GM23338 (cell line): ENCODE results near the gene IFNL3. TPM values are rescaled to one million over a fixed set of nuclear protein-coding genes. Genes with fewer than 3 reads are reported as not detected.

Source experiments
- ATAC-seq: fragments of 200-7000 bp; cut with Tn5 transposase; 3 replicates; pipeline ENCODE4 v1.9.1; 2020
- DNase-seq: peaks from one replicate; pipeline ENCODE4 v3.0.0-alpha.2; 2015; ENCODE audit warnings: low spot score
- H2AFZ ChIP-seq: fragments of 200-600 bp; sonication (generic); 2 replicates; pipeline ENCODE4 v1.8.0; 2016; ENCODE audit warnings: antibody characterized with exemption, mild to moderate bottlenecking, moderate library complexity
- H3F3A ChIP-seq: fragments of 200-600 bp; sonication (generic); replicated peaks from 2 replicates; pipeline ENCODE4 v1.8.0; 2017; ENCODE audit warnings: antibody characterized with exemption, mixed run types, low read depth
- H3K27ac ChIP-seq: fragments of 200-600 bp; sonication (generic); 2 replicates; pipeline ENCODE4 v1.6.1; 2016; ENCODE audit warnings: low read depth
- H3K27me3 ChIP-seq: fragments of 200-600 bp; sonication (generic); 2 replicates; pipeline ENCODE4 v1.8.0; 2016; ENCODE audit warnings: mild to moderate bottlenecking, mixed run types, moderate library complexity; ENCODE audit not compliant: insufficient read depth
- H3K36me3 ChIP-seq: fragments of 200-600 bp; sonication (generic); 2 replicates; pipeline ENCODE4 v1.8.0; 2016; ENCODE audit warnings: mild to moderate bottlenecking; ENCODE audit not compliant: insufficient read depth
- H3K4me1 ChIP-seq: fragments of 200-600 bp; sonication (generic); 2 replicates; pipeline ENCODE4 v1.8.0; 2016; ENCODE audit warnings: mild to moderate bottlenecking, moderate library complexity; ENCODE audit not compliant: insufficient read depth
- H3K4me2 ChIP-seq: fragments of 200-600 bp; sonication (generic); 2 replicates; pipeline ENCODE4 v1.7.1; 2017; ENCODE audit warnings: mixed run types
- H3K4me3 ChIP-seq: fragments of 200-600 bp; sonication (generic); 2 replicates; pipeline ENCODE4 v1.6.1; 2016; ENCODE audit warnings: mixed run types
- H3K79me2 ChIP-seq: fragments of 200-600 bp; sonication (generic); replicated peaks from 2 replicates; pipeline ENCODE4 v1.8.0; 2017; ENCODE audit warnings: mild to moderate bottlenecking; ENCODE audit not compliant: insufficient read depth
- H3K9me2 ChIP-seq: fragments of 200-600 bp; sonication (generic); 2 replicates; pipeline ENCODE4 v1.8.0; 2017; ENCODE audit not compliant: insufficient read depth
- H4K20me1 ChIP-seq: fragments of 200-600 bp; sonication (generic); replicated peaks from 2 replicates; pipeline ENCODE4 v1.8.0; 2017; ENCODE audit warnings: mild to moderate bottlenecking; ENCODE audit not compliant: insufficient read depth
- H3K27ac Mint-ChIP-seq: 2 replicates; pipeline ENCODE4 v1.8.0; 2020; ENCODE audit warnings: inconsistent platforms, mild to moderate bottlenecking, moderate library complexity, mixed read lengths
- H3K27me3 Mint-ChIP-seq: 3 replicates; pipeline ENCODE4 v1.8.0; 2022; ENCODE audit warnings: low read depth, mild to moderate bottlenecking, moderate library complexity, mixed read lengths, inconsistent platforms; ENCODE audit not compliant: insufficient read depth, poor library complexity
- H3K36me3 Mint-ChIP-seq: 3 replicates; pipeline ENCODE4 v1.8.0; 2021; ENCODE audit warnings: low read depth, mild to moderate bottlenecking, inconsistent platforms, moderate library complexity, mixed read lengths
- H3K4me1 Mint-ChIP-seq: 3 replicates; pipeline ENCODE4 v1.8.0; 2020; ENCODE audit warnings: mild to moderate bottlenecking, inconsistent platforms, mixed read lengths
- H3K4me3 Mint-ChIP-seq: 3 replicates; pipeline ENCODE4 v1.8.0; 2021; ENCODE audit warnings: moderate library complexity, mild to moderate bottlenecking, inconsistent platforms, mixed read lengths
- H3K9me3 Mint-ChIP-seq: 3 replicates; pipeline ENCODE4 v1.8.0; 2020; ENCODE audit warnings: moderate library complexity, mild to moderate bottlenecking, inconsistent platforms, mixed read lengths
- CREB1 ChIP-seq: fragments of 250-450 bp; sonication (Bioruptor Pico); IDR thresholded peaks from 2 replicates; pipeline ENCODE4 v1.5.0; 2020; ENCODE audit warnings: low read depth, mild to moderate bottlenecking, moderate library complexity
- EZH2 ChIP-seq: fragments of 200-600 bp; sonication (generic); IDR thresholded peaks from one replicate; pipeline ENCODE4 v1.8.0; 2017; ENCODE audit warnings: antibody characterized with exemption, mild to moderate bottlenecking, low read depth; ENCODE audit not compliant: unreplicated experiment
- EZH2phosphoT487 ChIP-seq: fragments of 200-600 bp; sonication (generic); IDR thresholded peaks from one replicate; pipeline ENCODE4 v1.8.1; 2018; ENCODE audit warnings: antibody characterized with exemption; ENCODE audit not compliant: unreplicated experiment
- JUNB ChIP-seq: IDR thresholded peaks from one replicate; pipeline ENCODE4 v1.6.1; 2016; ENCODE audit warnings: antibody characterized with exemption; ENCODE audit not compliant: unreplicated experiment
- NANOG ChIP-seq: IDR thresholded peaks from 2 replicates; pipeline ENCODE4 v1.6.1; 2016; ENCODE audit warnings: antibody characterized with exemption, borderline replicate concordance
- POLR2AphosphoS5 ChIP-seq: IDR thresholded peaks from 2 replicates; pipeline ENCODE4 v1.6.1; 2016; ENCODE audit warnings: antibody characterized with exemption, low read depth
- STAT1 ChIP-seq: IDR thresholded peaks from one replicate; pipeline ENCODE4 v1.6.1; 2016; ENCODE audit warnings: antibody characterized with exemption; ENCODE audit not compliant: unreplicated experiment
- ZNF114 ChIP-seq: fragments of 250-450 bp; sonication (Bioruptor Pico); IDR thresholded peaks from 2 replicates; pipeline ENCODE4 v1.5.0; 2020; ENCODE audit warnings: mild to moderate bottlenecking, moderate library complexity
- ZNF331 ChIP-seq: fragments of 250-450 bp; sonication (Bioruptor Pico); IDR thresholded peaks from 2 replicates; pipeline ENCODE4 v1.5.0; 2020; ENCODE audit warnings: low read depth, mild to moderate bottlenecking, moderate library complexity
- polyA plus RNA-seq: library from polyadenylated mRNA; unstranded; fragments of >200 nt; fragmentation: Nextera tagmentation; extraction: Ambion mirVana; gene quantifications from 2 replicates; pipeline ENCODE4 v1.2.1, GENCODE V29; 2016
- total RNA-seq: library from RNA; depleted of rRNA; stranded (reverse); fragments of >200 nt; shearing (Covaris generic); gene quantifications from 2 replicates; pipeline ENCODE4 v1.2.3, GENCODE V29; 2014
- TF ChIP-seq, protein P1 (sequence below), 2 experiments: fragments of 200-600 bp in 1 of 2; sonication (generic) in 1 of 2; conservative IDR thresholded peaks; 2 replicates each; pipeline versions ENCODE4 v1.5.1 to v1.6.1; 2016 to 2017; ENCODE audit warnings: antibody characterized with exemption in 2 of 2, low read depth in 2 of 2, mild to moderate bottlenecking in 2 of 2, moderate library complexity in 1 of 2
- TF ChIP-seq, protein P2 (sequence below): IDR thresholded peaks from one replicate; pipeline ENCODE4 v1.6.1; 2018; ENCODE audit warnings: antibody characterized with exemption; ENCODE audit not compliant: unreplicated experiment
- TF ChIP-seq, protein P3 (sequence below): IDR thresholded peaks from 2 replicates; pipeline ENCODE4 v1.6.1; 2016; ENCODE audit warnings: antibody characterized with exemption
- TF ChIP-seq, protein P4 (sequence below): fragments of 250-450 bp; sonication (Bioruptor Pico); IDR thresholded peaks from 2 replicates; pipeline ENCODE4 v1.5.0; 2020; ENCODE audit warnings: mild to moderate bottlenecking, moderate library complexity

The IFNL3 gene
- total and polyA plus RNA-seq, 2 experiments from 2014 or later: not detected

DNA sequence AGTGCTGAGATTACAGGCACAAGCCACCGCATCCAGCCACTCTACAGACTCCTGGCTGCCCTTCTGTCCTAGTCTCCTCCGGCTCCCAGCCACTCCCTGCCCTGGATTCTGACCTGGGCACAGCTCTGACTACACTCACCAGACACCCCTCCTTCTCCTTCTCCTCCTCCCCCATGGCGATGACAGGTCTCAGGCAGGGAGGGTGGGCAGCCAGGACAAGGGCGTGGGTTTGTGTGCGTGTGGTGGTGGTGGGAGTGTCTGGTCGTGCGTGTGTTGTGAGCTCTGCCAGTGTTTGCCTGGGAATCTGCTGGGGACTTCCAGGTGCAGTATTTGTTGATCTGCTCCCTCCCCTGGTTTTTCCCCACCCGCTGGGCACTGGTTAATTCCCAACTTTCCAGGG, 51.0 kb downstream of the IFNL3 start:
- Mint-ChIP-seq H3K9me3 (peaks cover 3% of the 10 kb centered on the region), H3K4me1 (peaks cover 21% of the 10 kb centered on the region), H3K27me3 (peaks cover 32% of the 10 kb centered on the region), H3K36me3 (no peaks in the 10 kb centered on the region; the same call in 2 of the 3 replicates), H3K27ac (no peak overlapping the region), H3K4me3 (no peak overlapping the region)
- ATAC-seq (no peak), DNase-seq (no peak)
- Histone ChIP-seq H2AFZ (no peak overlapping the region), H3K27me3 (peaks cover 28% of the 10 kb centered on the region), H3K4me2 (no peak overlapping the region), H3K4me3 (no peak overlapping the region), H4K20me1 (no peaks in the 10 kb centered on the region), H3F3A (no peaks in the 10 kb centered on the region), H3K9me2 (no peaks in the 10 kb centered on the region), H3K27ac (no peak overlapping the region), H3K4me1 (peaks cover 6% of the 10 kb centered on the region), H3K79me2 (no peaks in the 10 kb centered on the region), H3K36me3 (no peaks in the 10 kb centered on the region)
- no peak for TF ChIP-seq STAT1
- TF ChIP-seq, protein P1, sequence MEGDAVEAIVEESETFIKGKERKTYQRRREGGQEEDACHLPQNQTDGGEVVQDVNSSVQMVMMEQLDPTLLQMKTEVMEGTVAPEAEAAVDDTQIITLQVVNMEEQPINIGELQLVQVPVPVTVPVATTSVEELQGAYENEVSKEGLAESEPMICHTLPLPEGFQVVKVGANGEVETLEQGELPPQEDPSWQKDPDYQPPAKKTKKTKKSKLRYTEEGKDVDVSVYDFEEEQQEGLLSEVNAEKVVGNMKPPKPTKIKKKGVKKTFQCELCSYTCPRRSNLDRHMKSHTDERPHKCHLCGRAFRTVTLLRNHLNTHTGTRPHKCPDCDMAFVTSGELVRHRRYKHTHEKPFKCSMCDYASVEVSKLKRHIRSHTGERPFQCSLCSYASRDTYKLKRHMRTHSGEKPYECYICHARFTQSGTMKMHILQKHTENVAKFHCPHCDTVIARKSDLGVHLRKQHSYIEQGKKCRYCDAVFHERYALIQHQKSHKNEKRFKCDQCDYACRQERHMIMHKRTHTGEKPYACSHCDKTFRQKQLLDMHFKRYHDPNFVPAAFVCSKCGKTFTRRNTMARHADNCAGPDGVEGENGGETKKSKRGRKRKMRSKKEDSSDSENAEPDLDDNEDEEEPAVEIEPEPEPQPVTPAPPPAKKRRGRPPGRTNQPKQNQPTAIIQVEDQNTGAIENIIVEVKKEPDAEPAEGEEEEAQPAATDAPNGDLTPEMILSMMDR (conservative IDR thresholded peaks at IDR 0.05; ENCODE audit: low read depth in 2 of 2): no peak
- TF ChIP-seq, protein P2, sequence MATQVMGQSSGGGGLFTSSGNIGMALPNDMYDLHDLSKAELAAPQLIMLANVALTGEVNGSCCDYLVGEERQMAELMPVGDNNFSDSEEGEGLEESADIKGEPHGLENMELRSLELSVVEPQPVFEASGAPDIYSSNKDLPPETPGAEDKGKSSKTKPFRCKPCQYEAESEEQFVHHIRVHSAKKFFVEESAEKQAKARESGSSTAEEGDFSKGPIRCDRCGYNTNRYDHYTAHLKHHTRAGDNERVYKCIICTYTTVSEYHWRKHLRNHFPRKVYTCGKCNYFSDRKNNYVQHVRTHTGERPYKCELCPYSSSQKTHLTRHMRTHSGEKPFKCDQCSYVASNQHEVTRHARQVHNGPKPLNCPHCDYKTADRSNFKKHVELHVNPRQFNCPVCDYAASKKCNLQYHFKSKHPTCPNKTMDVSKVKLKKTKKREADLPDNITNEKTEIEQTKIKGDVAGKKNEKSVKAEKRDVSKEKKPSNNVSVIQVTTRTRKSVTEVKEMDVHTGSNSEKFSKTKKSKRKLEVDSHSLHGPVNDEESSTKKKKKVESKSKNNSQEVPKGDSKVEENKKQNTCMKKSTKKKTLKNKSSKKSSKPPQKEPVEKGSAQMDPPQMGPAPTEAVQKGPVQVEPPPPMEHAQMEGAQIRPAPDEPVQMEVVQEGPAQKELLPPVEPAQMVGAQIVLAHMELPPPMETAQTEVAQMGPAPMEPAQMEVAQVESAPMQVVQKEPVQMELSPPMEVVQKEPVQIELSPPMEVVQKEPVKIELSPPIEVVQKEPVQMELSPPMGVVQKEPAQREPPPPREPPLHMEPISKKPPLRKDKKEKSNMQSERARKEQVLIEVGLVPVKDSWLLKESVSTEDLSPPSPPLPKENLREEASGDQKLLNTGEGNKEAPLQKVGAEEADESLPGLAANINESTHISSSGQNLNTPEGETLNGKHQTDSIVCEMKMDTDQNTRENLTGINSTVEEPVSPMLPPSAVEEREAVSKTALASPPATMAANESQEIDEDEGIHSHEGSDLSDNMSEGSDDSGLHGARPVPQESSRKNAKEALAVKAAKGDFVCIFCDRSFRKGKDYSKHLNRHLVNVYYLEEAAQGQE: no peak
- TF ChIP-seq POLR2AphosphoS5: no peak
- TF ChIP-seq ZNF114 (CRISPR knock-in tag): no peak
- TF ChIP-seq CREB1 (CRISPR knock-in tag): no peak
- TF ChIP-seq, protein P3, sequence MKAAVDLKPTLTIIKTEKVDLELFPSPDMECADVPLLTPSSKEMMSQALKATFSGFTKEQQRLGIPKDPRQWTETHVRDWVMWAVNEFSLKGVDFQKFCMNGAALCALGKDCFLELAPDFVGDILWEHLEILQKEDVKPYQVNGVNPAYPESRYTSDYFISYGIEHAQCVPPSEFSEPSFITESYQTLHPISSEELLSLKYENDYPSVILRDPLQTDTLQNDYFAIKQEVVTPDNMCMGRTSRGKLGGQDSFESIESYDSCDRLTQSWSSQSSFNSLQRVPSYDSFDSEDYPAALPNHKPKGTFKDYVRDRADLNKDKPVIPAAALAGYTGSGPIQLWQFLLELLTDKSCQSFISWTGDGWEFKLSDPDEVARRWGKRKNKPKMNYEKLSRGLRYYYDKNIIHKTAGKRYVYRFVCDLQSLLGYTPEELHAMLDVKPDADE: no peak
- TF ChIP-seq ZNF331 (CRISPR knock-in tag): no peak
- TF ChIP-seq JUNB: no peak
- TF ChIP-seq, protein P4, sequence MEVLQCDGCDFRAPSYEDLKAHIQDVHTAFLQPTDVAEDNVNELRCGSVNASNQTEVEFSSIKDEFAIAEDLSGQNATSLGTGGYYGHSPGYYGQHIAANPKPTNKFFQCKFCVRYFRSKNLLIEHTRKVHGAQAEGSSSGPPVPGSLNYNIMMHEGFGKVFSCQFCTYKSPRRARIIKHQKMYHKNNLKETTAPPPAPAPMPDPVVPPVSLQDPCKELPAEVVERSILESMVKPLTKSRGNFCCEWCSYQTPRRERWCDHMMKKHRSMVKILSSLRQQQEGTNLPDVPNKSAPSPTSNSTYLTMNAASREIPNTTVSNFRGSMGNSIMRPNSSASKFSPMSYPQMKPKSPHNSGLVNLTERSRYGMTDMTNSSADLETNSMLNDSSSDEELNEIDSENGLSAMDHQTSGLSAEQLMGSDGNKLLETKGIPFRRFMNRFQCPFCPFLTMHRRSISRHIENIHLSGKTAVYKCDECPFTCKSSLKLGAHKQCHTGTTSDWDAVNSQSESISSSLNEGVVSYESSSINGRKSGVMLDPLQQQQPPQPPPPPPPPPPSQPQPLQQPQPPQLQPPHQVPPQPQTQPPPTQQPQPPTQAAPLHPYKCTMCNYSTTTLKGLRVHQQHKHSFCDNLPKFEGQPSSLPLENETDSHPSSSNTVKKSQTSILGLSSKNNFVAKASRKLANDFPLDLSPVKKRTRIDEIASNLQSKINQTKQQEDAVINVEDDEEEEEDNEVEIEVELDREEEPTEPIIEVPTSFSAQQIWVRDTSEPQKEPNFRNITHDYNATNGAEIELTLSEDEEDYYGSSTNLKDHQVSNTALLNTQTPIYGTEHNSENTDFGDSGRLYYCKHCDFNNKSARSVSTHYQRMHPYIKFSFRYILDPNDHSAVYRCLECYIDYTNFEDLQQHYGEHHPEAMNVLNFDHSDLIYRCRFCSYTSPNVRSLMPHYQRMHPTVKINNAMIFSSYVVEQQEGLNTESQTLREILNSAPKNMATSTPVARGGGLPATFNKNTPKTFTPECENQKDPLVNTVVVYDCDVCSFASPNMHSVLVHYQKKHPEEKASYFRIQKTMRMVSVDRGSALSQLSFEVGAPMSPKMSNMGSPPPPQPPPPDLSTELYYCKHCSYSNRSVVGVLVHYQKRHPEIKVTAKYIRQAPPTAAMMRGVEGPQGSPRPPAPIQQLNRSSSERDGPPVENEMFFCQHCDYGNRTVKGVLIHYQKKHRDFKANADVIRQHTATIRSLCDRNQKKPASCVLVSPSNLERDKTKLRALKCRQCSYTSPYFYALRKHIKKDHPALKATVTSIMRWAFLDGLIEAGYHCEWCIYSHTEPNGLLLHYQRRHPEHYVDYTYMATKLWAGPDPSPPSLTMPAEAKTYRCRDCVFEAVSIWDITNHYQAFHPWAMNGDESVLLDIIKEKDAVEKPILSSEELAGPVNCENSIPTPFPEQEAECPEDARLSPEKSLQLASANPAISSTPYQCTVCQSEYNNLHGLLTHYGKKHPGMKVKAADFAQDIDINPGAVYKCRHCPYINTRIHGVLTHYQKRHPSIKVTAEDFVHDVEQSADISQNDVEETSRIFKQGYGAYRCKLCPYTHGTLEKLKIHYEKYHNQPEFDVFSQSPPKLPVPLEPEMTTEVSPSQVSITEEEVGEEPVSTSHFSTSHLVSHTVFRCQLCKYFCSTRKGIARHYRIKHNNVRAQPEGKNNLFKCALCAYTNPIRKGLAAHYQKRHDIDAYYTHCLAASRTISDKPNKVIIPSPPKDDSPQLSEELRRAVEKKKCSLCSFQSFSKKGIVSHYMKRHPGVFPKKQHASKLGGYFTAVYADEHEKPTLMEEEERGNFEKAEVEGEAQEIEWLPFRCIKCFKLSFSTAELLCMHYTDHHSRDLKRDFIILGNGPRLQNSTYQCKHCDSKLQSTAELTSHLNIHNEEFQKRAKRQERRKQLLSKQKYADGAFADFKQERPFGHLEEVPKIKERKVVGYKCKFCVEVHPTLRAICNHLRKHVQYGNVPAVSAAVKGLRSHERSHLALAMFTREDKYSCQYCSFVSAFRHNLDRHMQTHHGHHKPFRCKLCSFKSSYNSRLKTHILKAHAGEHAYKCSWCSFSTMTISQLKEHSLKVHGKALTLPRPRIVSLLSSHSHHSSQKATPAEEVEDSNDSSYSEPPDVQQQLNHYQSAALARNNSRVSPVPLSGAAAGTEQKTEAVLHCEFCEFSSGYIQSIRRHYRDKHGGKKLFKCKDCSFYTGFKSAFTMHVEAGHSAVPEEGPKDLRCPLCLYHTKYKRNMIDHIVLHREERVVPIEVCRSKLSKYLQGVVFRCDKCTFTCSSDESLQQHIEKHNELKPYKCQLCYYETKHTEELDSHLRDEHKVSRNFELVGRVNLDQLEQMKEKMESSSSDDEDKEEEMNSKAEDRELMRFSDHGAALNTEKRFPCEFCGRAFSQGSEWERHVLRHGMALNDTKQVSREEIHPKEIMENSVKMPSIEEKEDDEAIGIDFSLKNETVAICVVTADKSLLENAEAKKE (CRISPR knock-in tag): no peak
- no peak for TF ChIP-seq NANOG
- no peak for TF ChIP-seq EZH2
- TF ChIP-seq EZH2phosphoT487: no peak
